ENCODE measurements around the gene POLR2L.

Gene POLR2L

GRCh38 chr11:853682-854448, 11.5 kb upstream of the POLR2L start:
- no peak for DNase-seq

GRCh38 chr11:852762-853161, 10.4 kb upstream of the POLR2L start:
- no peak for DNase-seq

GRCh38 chr11:850775-851763, 8.7 kb upstream of the POLR2L start:
- DNase-seq = no peak

GRCh38 chr11:849951-850774, 7.8 kb upstream of the POLR2L start:
- no peak for DNase-seq

- DNase-seq = no peak
These were observed 6.9 kb upstream of the POLR2L start for GRCh38 chr11:849104-849824.

- no peak for DNase-seq
These were observed 6.1 kb upstream of the POLR2L start for GRCh38 chr11:848380-848931.

- DNase-seq = no peak
These were observed 5.5 kb upstream of the POLR2L start for GRCh38 chr11:847876-848275.

- DNase-seq = no peak
These were observed 4.3 kb upstream of the POLR2L start for GRCh38 chr11:846496-847098.

- DNase-seq = no peak
These were observed 3.7 kb upstream of the POLR2L start for GRCh38 chr11:845872-846495.

- peak; percentile 12 to 44 for DNase-seq
These were observed 2.6 kb upstream of the POLR2L start for GRCh38 chr11:844693-845644.

- DNase-seq = peak; percentile 44 to 52
These were observed 1.7 kb upstream of the POLR2L start for GRCh38 chr11:843818-844692.

GRCh38 chr11:843086-843734, 881 bp upstream of the POLR2L start:
- DNase-seq = no peak

- DNase-seq = no peak
These were observed 354 bp downstream of the POLR2L start for GRCh38 chr11:841981-842369.

GRCh38 chr11:839875-840617, 2.3 kb downstream of the POLR2L start:
- DNase-seq = peak; percentile 19 to 28

GRCh38 chr11:839280-839623, 3.1 kb downstream of the POLR2L start:
- no peak for DNase-seq

- DNase-seq = no peak
These were observed 3.7 kb downstream of the POLR2L start for GRCh38 chr11:838441-839279.

GRCh38 chr11:837990-838307, 4.4 kb downstream of the POLR2L start:
- no peak for DNase-seq

Data from AML-193 (cell line).